NOMO-1 treated with dmso at 0.1 percent for 144 hours (cell line): ENCODE measurements around the gene TTC3.
"Not testable (repeated sequence)": the region's sequence is repeated elsewhere in the genome, so short reads cannot be mapped to it uniquely, and the experiment has no call there.

ENCODE experiments used
- DNase-seq: peaks from one replicate; lab custom pipeline; 2025; ENCODE audit not compliant: unreplicated experiment; lab: John Stamatoyannopoulos, UW

TTC3 gene

GRCh38 chr21:37093977-37094376, 20.9 kb downstream of the TTC3 start:
- no peak for DNase-seq

GRCh38 chr21:37095821-37096220, 22.8 kb downstream of the TTC3 start:
- DNase-seq: no peak

- no peak for DNase-seq
Observed at GRCh38 chr21:37098751-37099150, 25.7 kb downstream of the TTC3 start.

GRCh38 chr21:37100316-37100715, 27.3 kb downstream of the TTC3 start:
- DNase-seq: no peak

GRCh38 chr21:37101384-37101783, 28.3 kb downstream of the TTC3 start:
- no peak for DNase-seq

- DNase-seq: not testable (repeated sequence)
Observed at GRCh38 chr21:37102746-37103145, 29.7 kb downstream of the TTC3 start.

GRCh38 chr21:37106998-37107397, 33.9 kb downstream of the TTC3 start:
- DNase-seq: no peak

GRCh38 chr21:37111029-37111428, 38.0 kb downstream of the TTC3 start:
- not testable (repeated sequence) for DNase-seq

- not testable (repeated sequence) for DNase-seq
Observed at GRCh38 chr21:37114301-37114700, 41.2 kb downstream of the TTC3 start.

GRCh38 chr21:37116459-37116858, 43.4 kb downstream of the TTC3 start:
- DNase-seq: not testable (repeated sequence)

GRCh38 chr21:37117204-37117603, 44.1 kb downstream of the TTC3 start:
- no peak for DNase-seq

- no peak for DNase-seq
Observed at GRCh38 chr21:37118187-37118826, 45.3 kb downstream of the TTC3 start.

GRCh38 chr21:37119421-37120218, 46.6 kb downstream of the TTC3 start:
- DNase-seq: no peak

GRCh38 chr21:37128076-37128475, 55.0 kb downstream of the TTC3 start:
- no peak for DNase-seq

- no peak for DNase-seq
Observed at GRCh38 chr21:37130971-37131370, 57.9 kb downstream of the TTC3 start.

GRCh38 chr21:37136261-37136660, 63.2 kb downstream of the TTC3 start:
- DNase-seq: no peak

GRCh38 chr21:37136744-37137143, 63.7 kb downstream of the TTC3 start:
- no peak for DNase-seq

GRCh38 chr21:37139154-37139553, 66.1 kb downstream of the TTC3 start:
- DNase-seq: no peak

- no peak for DNase-seq
Observed at GRCh38 chr21:37139902-37140301, 66.8 kb downstream of the TTC3 start.

GRCh38 chr21:37143392-37143791, 70.3 kb downstream of the TTC3 start:
- not testable (repeated sequence) for DNase-seq

- no peak for DNase-seq
Observed at GRCh38 chr21:37145635-37146111, 72.6 kb downstream of the TTC3 start.
